B cell (primary cell): ENCODE measurements around the gene PDAP1. TPM values are rescaled to one million over a fixed set of nuclear protein-coding genes. Genes with fewer than 3 reads are reported as not detected.

Experiments
- ATAC-seq: fragments of 200-7000 bp; cut with Tn5 transposase; one replicate; pipeline ENCODE4 v1.10.0; 2021; ENCODE audit warnings: low read depth, mild to moderate bottlenecking, moderate number of reproducible peaks, moderate library complexity
- CTCF ChIA-PET: fragments of 350-600 bp; sonication (Branson Sonifier 250); formaldehyde crosslinking; loops from one replicate; lab custom pipeline; 2021; ENCODE audit warnings: antibody characterized with exemption, inconsistent platforms; lab: Charles Lee
- POLR2A ChIA-PET: fragments of 350-600 bp; sonication (Branson Sonifier 250); formaldehyde crosslinking; loops from one replicate; lab custom pipeline; 2021; ENCODE audit warnings: antibody characterized with exemption; lab: Charles Lee
- DNase-seq: peaks from one replicate; pipeline ENCODE4 v3.0.0; 2013
- H2AFZ ChIP-seq: 2 replicates; pipeline ENCODE4 v1.6.1; 2012; ENCODE audit warnings: mild to moderate bottlenecking, low read depth, low read length; ENCODE audit not compliant: insufficient read depth, poor library complexity, severe bottlenecking
- H3K27ac ChIP-seq, 2 donors: 1 replicate in 1 of 2; 2 replicates in 1 of 2; pipeline ENCODE4 v1.5.1; 2012 to 2013; ENCODE audit warnings: low read length in 2 of 2, mild to moderate bottlenecking in 2 of 2, moderate library complexity in 1 of 2
- H3K27me3 ChIP-seq, 4 experiments: fragments of 200-600 bp in 1 of 4; sonication (generic) in 1 of 4; replicated peaks in 1 of 4; 1 replicate in 2 of 4; 2 replicates in 2 of 4; pipeline versions ENCODE4 v1.6.1 to v1.7.0; 2013 to 2016; ENCODE audit warnings: low read length in 3 of 4, mild to moderate bottlenecking in 2 of 4, mixed read lengths in 1 of 4, moderate library complexity in 1 of 4; ENCODE audit not compliant: insufficient read depth in 4 of 4, control insufficient read depth in 3 of 4; ENCODE audit errors: control extremely low read depth in 1 of 4
- H3K36me3 ChIP-seq, 2 experiments: replicated peaks in 1 of 2; 1 replicate in 1 of 2; 2 replicates in 1 of 2; pipeline versions ENCODE4 v1.6.1 to v1.7.1; 2013; ENCODE audit warnings: low read length in 1 of 2; ENCODE audit not compliant: insufficient read depth in 2 of 2, control insufficient read depth in 1 of 2; ENCODE audit errors: control extremely low read depth in 1 of 2, extremely low read depth in 1 of 2
- H3K4me1 ChIP-seq, 2 donors: fragments of 200-600 bp in 1 of 2; sonication (generic) in 1 of 2; 1 replicate in 1 of 2; 2 replicates in 1 of 2; pipeline versions ENCODE4 v1.5.1 to v1.6.1; 2013 to 2017; ENCODE audit warnings: low read length in 2 of 2; ENCODE audit not compliant: control insufficient read depth in 2 of 2, insufficient read depth in 2 of 2
- H3K4me2 ChIP-seq: replicated peaks from 2 replicates; pipeline ENCODE3; 2012; ENCODE audit warnings: mild to moderate bottlenecking, low read depth, low read length; ENCODE audit not compliant: poor library complexity, severe bottlenecking
- H3K4me3 ChIP-seq, 5 experiments: fragments of 200-600 bp in 1 of 5; sonication (generic) in 1 of 5; 1 replicate in 3 of 5; 2 replicates in 2 of 5; pipeline versions ENCODE4 v1.5.1 to v1.7.0; 2011 to 2016; ENCODE audit warnings: low read length in 4 of 5, mild to moderate bottlenecking in 4 of 5, low read depth in 2 of 5, control low read depth in 1 of 5, moderate library complexity in 1 of 5; ENCODE audit not compliant: insufficient read depth in 1 of 5; ENCODE audit errors: control extremely low read depth in 1 of 5, extremely low read depth in 1 of 5
- H3K79me2 ChIP-seq: fragments of 200-600 bp; sonication (generic); one replicate; pipeline ENCODE4 v1.6.0; 2016; ENCODE audit warnings: low read length; ENCODE audit not compliant: control insufficient read depth, insufficient read depth
- H3K9ac ChIP-seq: fragments of 200-600 bp; sonication (generic); 2 replicates; pipeline ENCODE4 v1.6.1; 2017; ENCODE audit warnings: mild to moderate bottlenecking, low read length, moderate library complexity
- H3K9me3 ChIP-seq, 3 donors: one replicate each; pipeline versions ENCODE4 v1.6.1 to v1.7.1; 2013; ENCODE audit warnings: low read length in 2 of 3; ENCODE audit not compliant: control insufficient read depth in 2 of 3, insufficient read depth in 1 of 3; ENCODE audit errors: control extremely low read depth in 1 of 3
- H4K20me1 ChIP-seq: 2 replicates; pipeline ENCODE4 v1.6.0; 2012; ENCODE audit warnings: mild to moderate bottlenecking, low read length; ENCODE audit not compliant: insufficient read depth, control insufficient read depth, poor library complexity, severe bottlenecking
- H3K27ac Mint-ChIP-seq: one replicate; pipeline ENCODE4 v1.8.0; 2021; ENCODE audit warnings: mixed read lengths
- H3K27me3 Mint-ChIP-seq: one replicate; pipeline ENCODE4 v1.8.0; 2021; ENCODE audit warnings: mixed read lengths
- H3K4me1 Mint-ChIP-seq: one replicate; pipeline ENCODE4 v1.8.0; 2021; ENCODE audit warnings: mixed read lengths
- H3K4me3 Mint-ChIP-seq: one replicate; pipeline ENCODE4 v1.8.0; 2021; ENCODE audit warnings: mixed read lengths
- H3K9me3 Mint-ChIP-seq: one replicate; pipeline ENCODE4 v1.8.0; 2022; ENCODE audit warnings: mixed read lengths; ENCODE audit not compliant: insufficient read depth
- CTCF ChIP-seq: fragments of 200-600 bp; IDR thresholded peaks from one replicate; pipeline ENCODE4 v1.8.0; 2022; ENCODE audit warnings: antibody characterized with exemption, mild to moderate bottlenecking
- EZH2 ChIP-seq: IDR thresholded peaks from 2 replicates; pipeline ENCODE4 v1.6.1; 2012; ENCODE audit warnings: borderline replicate concordance, low read depth, mild to moderate bottlenecking, moderate library complexity, low read length; ENCODE audit not compliant: insufficient read depth, poor library complexity, severe bottlenecking
- WGBS: methylation state at CpG from one replicate; pipeline ENCODE4 v1.1.5; 2013; ENCODE audit warnings: missing lambda C conversion rate; ENCODE audit not compliant: insufficient coverage; 5-methylcytosine and 5-hydroxymethylcytosine counted together
- intact Hi-C: fragments of 100-400 bp; cut with micrococcal nuclease; formaldehyde crosslinking; loops from one replicate; pipeline ENCODE4 v1.10.0; 2022
- polyA plus RNA-seq: library from polyadenylated mRNA; depleted of rRNA; stranded (reverse); fragments of >200 nt; gene quantifications from 2 replicates; pipeline ENCODE4 v1.2.3, GENCODE V29; 2012
- total RNA-seq, 2 donors: library from RNA; stranded (reverse); fragments of 120-200 nt in 1 of 2; gene quantifications; 1 replicate in 1 of 2; 2 replicates in 1 of 2; pipeline versions ENCODE4 v1.2.3 to v1.2.4, GENCODE V29; 2013 to 2022

PDAP1 gene
- total and polyA plus RNA-seq, 2 donors (not counting 1 experiment from before 2014, with no cell fraction given): 19.2 to 60.4 TPM

GRCh38 chr7:99375070-99375807 is 33.2 kb downstream of the PDAP1 start:
- peaks cover 61% of the 10 kb centered on the region for H3K79me2 ChIP-seq
- peak overlapping the region; percentile 52 to 91 (median 78) for H3K4me3 ChIP-seq
- Mint-ChIP-seq H3K9me3 (no peaks in the 10 kb centered on the region), H3K4me1 (peaks cover 26% of the 10 kb centered on the region), H3K4me3 (peak overlapping the region; percentile 84), H3K27me3 (no peaks in the 10 kb centered on the region), H3K27ac (peak overlapping the region; percentile 82)
- ChIA-PET CTCF (interaction anchor here (0.7 to 1.7 kb wide), 2 partner anchors 18 to 34 kb away, joined by 3 to 7 read pairs; partner anchors contain the start of genes BUD31 and PDAP1), POLR2A (interaction anchor here (0.6 to 4.0 kb wide), 7 partner anchors 10 to 505 kb away, joined by 3 to 33 read pairs (median 5); partner anchors contain the start of genes BUD31, PDAP1, TMEM130 and TRRAP)
- peak overlapping the region; percentile 56 to 94 for H3K27ac ChIP-seq
- H3K4me1 ChIP-seq: peaks cover 43 to 53% of the 10 kb centered on the region in 2 donors
- DNase-seq (peak; percentile 76), ATAC-seq (peak; percentile 50)
- intact Hi-C loops: loop anchor here (2.0 to 10.0 kb wide), 5 partner anchors 50 to 230 kb away; partner anchors contain the start of genes ARPC1A, CPSF4, FAM200A and PTCD1
- peak overlapping the region; percentile 74 for H3K9ac ChIP-seq
- peak overlapping the region; percentile 92 for H2AFZ ChIP-seq
- H3K27me3 ChIP-seq: no peaks in the 10 kb centered on the region
- H3K36me3 ChIP-seq: peaks cover 0 to 11% of the 10 kb centered on the region in 2 experiments
- no peaks in the 10 kb centered on the region for H3K9me3 ChIP-seq
- WGBS: under 1% methylated on average over 49 of the region's 58 CpGs
- peak overlapping the region; percentile 94 for H3K4me2 ChIP-seq
- H4K20me1 ChIP-seq: peaks cover 38% of the 10 kb centered on the region
- no peak for TF ChIP-seq CTCF
- TF ChIP-seq EZH2: no peak
